HG02642 (cell line): ENCODE data around the gene TRAF3IP3.

Experiments
- ATAC-seq: cut with Tn5 transposase; IDR thresholded peaks from one replicate; pipeline ENCODE4 v1.9.1; 2021; ENCODE audit warnings: mild to moderate bottlenecking; ENCODE audit not compliant: unreplicated experiment, poor library complexity

The TRAF3IP3 gene

GRCh38 chr1:209755926-209756614, at the start of gene TRAF3IP3:
Gene TRAF3IP3, plus strand, starts transcription at chr1:209756053. Its CDS starts 3,987 bp downstream, at chr1:209760040.
- ATAC-seq: peak; percentile 83

DNA sequence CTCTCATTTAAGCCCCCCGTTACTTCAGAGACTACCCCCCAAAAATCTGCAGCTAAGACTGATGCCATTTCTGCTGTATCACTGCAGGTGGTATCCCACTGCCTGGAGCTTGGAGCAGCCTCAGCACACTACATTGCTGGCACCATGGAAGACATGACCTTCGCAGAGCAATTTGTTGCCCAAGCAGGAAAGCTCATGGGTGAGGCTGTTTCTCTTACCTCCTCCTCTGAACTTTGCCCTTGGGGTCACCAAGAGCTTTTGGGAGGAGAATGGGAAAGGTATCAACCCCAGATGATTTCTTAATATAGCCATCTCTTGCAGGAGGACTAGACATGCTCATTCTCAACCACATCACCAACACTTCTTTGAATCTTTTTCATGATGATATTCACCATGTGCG, 49.2 kb upstream of the TRAF3IP3 start:
- ATAC-seq: no peak

GRCh38 chr1:209707308-209707707, 48.5 kb upstream of the TRAF3IP3 start:
- no peak for ATAC-seq

GRCh38 chr1:209708297-209708696, 47.6 kb upstream of the TRAF3IP3 start:
- no peak for ATAC-seq

DNA sequence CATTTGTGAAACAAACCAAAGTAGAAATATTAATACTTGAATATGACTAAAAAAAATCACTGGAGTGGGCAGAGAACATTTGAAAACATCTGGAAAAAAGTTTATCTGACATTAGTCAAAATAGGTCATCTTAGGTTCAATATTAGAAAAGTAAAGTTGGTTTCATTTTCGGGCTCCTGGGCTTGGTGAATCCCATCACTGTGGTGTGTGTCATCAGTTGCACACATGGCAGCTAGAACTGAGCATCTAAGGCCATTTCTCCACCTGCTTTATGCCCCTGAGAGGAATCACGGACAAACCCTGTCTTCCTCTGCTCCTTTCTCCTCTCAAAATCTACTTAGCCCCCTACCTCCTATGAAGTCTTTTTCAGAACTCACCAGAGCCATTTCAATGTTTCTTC, 45.8 kb upstream of the TRAF3IP3 start:
- ATAC-seq: no peak

GRCh38 chr1:209710847-209711246, 45.0 kb upstream of the TRAF3IP3 start:
- ATAC-seq: no peak

GRCh38 chr1:209714338-209714737, 41.5 kb upstream of the TRAF3IP3 start:
- ATAC-seq: no peak

DNA sequence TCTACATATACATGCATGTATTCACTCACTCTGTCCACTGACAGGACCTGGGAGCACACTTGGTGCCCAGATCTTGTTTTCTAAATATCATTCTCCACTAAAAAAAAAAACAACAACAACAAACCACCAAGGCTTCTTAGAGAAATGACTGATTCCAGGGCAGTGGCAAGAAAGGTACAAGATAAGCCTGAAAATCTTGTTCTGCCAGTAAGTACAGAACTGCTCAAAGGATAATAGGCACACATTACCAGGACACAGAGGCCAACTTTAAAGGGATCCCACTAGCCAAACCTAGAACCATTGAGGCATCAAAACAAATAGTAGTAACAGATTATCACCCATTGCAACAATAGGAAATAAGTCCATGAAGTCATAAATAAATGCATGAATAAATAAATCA, 40.5 kb upstream of the TRAF3IP3 start:
- ATAC-seq: no peak

GRCh38 chr1:209717818-209718217, 38.0 kb upstream of the TRAF3IP3 start:
- ATAC-seq: no peak

DNA sequence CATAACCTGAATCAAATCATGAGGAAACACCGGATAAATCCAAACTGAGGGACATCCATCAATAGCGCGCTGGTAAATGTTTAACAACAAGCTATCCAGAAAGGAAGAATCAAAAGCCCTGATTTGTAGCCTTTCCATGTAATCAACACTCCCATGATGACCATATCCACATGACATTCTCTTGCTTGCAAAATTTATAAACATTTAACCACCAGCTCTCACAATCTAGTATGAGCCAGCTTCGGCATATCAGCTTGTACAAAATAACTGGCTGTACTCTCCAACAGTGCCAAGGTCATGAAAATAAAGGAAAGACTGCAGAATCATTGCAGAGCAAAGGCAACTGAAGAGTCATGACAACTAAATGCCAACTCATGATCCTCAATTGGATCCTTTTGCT, 35.5 kb upstream of the TRAF3IP3 start:
- ATAC-seq: no peak

DNA sequence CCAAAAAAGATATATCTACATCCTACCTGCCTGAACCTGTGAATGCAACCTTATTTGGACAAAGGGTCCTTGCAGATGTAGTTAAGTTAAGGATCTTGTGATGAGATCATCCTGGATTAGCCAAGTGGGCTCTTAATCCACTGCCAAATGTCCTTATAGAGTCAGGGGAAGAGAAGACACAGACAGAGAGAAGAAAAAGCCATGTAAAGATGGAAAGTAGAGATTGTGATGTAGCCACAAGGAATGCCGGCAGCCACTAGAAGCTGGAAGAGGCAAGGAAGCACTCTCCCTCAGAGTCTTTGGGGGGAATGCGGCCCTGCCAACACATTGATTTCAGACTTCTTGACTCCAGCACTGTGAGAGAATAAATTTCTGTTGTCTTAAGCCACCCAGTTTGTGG, 35.0 kb upstream of the TRAF3IP3 start:
- ATAC-seq: no peak

GRCh38 chr1:209721323-209721722, 34.5 kb upstream of the TRAF3IP3 start:
- ATAC-seq: no peak

GRCh38 chr1:209723265-209723664, 32.6 kb upstream of the TRAF3IP3 start:
- no peak for ATAC-seq

- ATAC-seq: peak; percentile 58
These were observed 31.8 kb upstream of the TRAF3IP3 start for GRCh38 chr1:209723756-209724693.

- no peak for ATAC-seq
These were observed 28.6 kb upstream of the TRAF3IP3 start for GRCh38 chr1:209727286-209727685.

GRCh38 chr1:209727785-209728184, 28.1 kb upstream of the TRAF3IP3 start:
- ATAC-seq: no peak

- ATAC-seq: no peak
These were observed 27.4 kb upstream of the TRAF3IP3 start for GRCh38 chr1:209728466-209728865.

- ATAC-seq: no peak
These were observed 26.4 kb upstream of the TRAF3IP3 start for GRCh38 chr1:209729436-209729835.

DNA sequence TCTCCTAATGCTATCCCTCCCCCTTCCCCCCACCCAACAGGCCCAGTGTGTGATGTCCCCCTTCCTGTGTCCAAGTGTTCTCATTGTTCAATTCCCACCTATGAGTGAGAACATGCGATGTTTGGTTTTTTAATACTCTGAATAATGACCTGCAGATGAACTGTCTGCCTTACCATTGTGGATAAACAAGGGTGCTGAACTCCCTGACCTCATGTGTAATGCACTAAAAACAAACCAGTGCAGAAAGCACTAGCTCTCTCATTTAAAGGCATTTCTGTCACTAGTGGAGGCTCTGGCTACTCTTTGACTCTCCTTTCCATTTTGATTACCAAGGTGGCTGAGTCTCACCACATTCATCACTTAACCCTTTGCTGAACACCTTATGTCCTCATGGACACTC, 23.1 kb upstream of the TRAF3IP3 start:
- no peak for ATAC-seq

- no peak for ATAC-seq
These were observed 22.3 kb upstream of the TRAF3IP3 start for GRCh38 chr1:209733409-209734192.
